ENCODE results near the gene ACOXL. TPM values are rescaled to one million over a fixed set of nuclear protein-coding genes. Genes with fewer than 3 reads are reported as not detected.

Gene ACOXL
- total RNA-seq, 4 donors from 2014 or later: 0.55 to 5.2 (median 1.1) TPM; not detected in 1

GRCh38 chr2:110955045-110955444, 222.7 kb downstream of the ACOXL start:
- no peaks in the 10 kb centered on the region for H3K27me3 ChIP-seq
- 54 to 65% methylated on average over 2 of the region's 2 CpGs for WGBS, 2 donors (ENCODE audit: low coverage in 1 of 2)

DNA sequence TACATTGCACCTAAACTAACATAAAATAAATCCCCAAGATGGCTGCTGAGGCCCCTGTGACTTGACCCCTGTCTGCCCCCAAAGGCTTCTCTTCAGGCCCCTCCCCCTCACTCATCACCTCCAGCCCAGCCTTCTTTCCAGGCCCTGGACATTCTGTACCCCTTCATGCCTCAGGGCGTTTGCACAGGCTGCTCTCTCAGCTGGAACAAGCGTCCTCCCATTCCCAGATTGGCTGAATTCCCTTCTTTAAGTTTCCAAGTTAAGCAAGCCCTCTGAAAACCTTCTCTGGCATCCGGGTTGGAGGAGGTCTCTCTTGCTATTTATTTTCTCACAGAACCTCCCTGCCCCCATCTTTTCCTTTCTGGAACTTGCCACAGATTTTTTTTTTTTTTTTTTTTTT, 223.2 kb downstream of the ACOXL start:
- intact Hi-C loops (cut with DNase I; ENCODE audit: low total_unique reads): no loop called here
- no peak overlapping the region for H3K27ac ChIP-seq
- H3K36me3 ChIP-seq: no peaks in the 10 kb centered on the region
- no peak for DNase-seq
- H3K4me1 ChIP-seq: no peaks in the 10 kb centered on the region
- in situ Hi-C loops (cut with MboI; ENCODE audit: low pct_ligation_motif_present in 1 of 4, low pct_unique_long_range_greater_than_20kb in 1 of 4, low sequenced_read_pairs in 3 of 4): no loop called here
- no peak for TF ChIP-seq EP300 (IDR thresholded peaks at IDR 0.05; ENCODE audit: low read depth)
- no peak for TF ChIP-seq POLR2A (IDR thresholded peaks at IDR 0.05)
- TF ChIP-seq POLR2AphosphoS5 (IDR thresholded peaks at IDR 0.05): no peak
- TF ChIP-seq, protein P1, sequence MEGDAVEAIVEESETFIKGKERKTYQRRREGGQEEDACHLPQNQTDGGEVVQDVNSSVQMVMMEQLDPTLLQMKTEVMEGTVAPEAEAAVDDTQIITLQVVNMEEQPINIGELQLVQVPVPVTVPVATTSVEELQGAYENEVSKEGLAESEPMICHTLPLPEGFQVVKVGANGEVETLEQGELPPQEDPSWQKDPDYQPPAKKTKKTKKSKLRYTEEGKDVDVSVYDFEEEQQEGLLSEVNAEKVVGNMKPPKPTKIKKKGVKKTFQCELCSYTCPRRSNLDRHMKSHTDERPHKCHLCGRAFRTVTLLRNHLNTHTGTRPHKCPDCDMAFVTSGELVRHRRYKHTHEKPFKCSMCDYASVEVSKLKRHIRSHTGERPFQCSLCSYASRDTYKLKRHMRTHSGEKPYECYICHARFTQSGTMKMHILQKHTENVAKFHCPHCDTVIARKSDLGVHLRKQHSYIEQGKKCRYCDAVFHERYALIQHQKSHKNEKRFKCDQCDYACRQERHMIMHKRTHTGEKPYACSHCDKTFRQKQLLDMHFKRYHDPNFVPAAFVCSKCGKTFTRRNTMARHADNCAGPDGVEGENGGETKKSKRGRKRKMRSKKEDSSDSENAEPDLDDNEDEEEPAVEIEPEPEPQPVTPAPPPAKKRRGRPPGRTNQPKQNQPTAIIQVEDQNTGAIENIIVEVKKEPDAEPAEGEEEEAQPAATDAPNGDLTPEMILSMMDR (IDR thresholded peaks at IDR 0.05): no peak
- H3K4me3 ChIP-seq: no peak overlapping the region
- no peaks in the 10 kb centered on the region for H3K27me3 ChIP-seq
- 72 to 84% methylated on average over 3 of the region's 3 CpGs for WGBS, 2 donors (ENCODE audit: low coverage in 1 of 2)
- H3K9me3 ChIP-seq: no peaks in the 10 kb centered on the region

More at GRCh38 chr2:110955045-110955444, 222.7 kb downstream of the ACOXL start:
- Histone ChIP-seq H3K9me3 (no peaks in the 10 kb centered on the region), H3K4me3 (no peak overlapping the region), H3K27ac (no peak overlapping the region), H3K4me1 (no peaks in the 10 kb centered on the region), H3K36me3 (no peaks in the 10 kb centered on the region)
- in situ Hi-C loops (cut with MboI; ENCODE audit: low pct_ligation_motif_present in 1 of 4, low pct_unique_long_range_greater_than_20kb in 1 of 4, low sequenced_read_pairs in 3 of 4) (no loop called here), intact Hi-C loops (cut with DNase I; ENCODE audit: low total_unique reads) (no loop called here)
- DNase-seq: no peak
- TF ChIP-seq, protein P1 (IDR thresholded peaks at IDR 0.05): no peak
- TF ChIP-seq EP300 (IDR thresholded peaks at IDR 0.05; ENCODE audit: low read depth): no peak

- intact Hi-C loops (cut with DNase I; ENCODE audit: low total_unique reads) (no loop called here), in situ Hi-C loops (cut with MboI; ENCODE audit: low pct_ligation_motif_present in 1 of 4, low pct_unique_long_range_greater_than_20kb in 1 of 4, low sequenced_read_pairs in 3 of 4) (no loop called here)
- Histone ChIP-seq H3K36me3 (no peaks in the 10 kb centered on the region), H3K4me1 (no peaks in the 10 kb centered on the region), H3K9me3 (no peaks in the 10 kb centered on the region), H3K27me3 (no peaks in the 10 kb centered on the region), H3K27ac (no peak overlapping the region), H3K4me3 (no peak overlapping the region)
- 61 to 70% methylated on average over 2 to 5 of the region's 5 CpGs for WGBS, 2 donors (ENCODE audit: low coverage in 1 of 2)
- no peak for DNase-seq
- TF ChIP-seq POLR2AphosphoS5 (IDR thresholded peaks at IDR 0.05): no peak
- no peak for TF ChIP-seq POLR2A (IDR thresholded peaks at IDR 0.05)
- TF ChIP-seq EP300 (IDR thresholded peaks at IDR 0.05; ENCODE audit: low read depth): no peak
Observed at GRCh38 chr2:110957293-110957692, 224.9 kb downstream of the ACOXL start.

DNA sequence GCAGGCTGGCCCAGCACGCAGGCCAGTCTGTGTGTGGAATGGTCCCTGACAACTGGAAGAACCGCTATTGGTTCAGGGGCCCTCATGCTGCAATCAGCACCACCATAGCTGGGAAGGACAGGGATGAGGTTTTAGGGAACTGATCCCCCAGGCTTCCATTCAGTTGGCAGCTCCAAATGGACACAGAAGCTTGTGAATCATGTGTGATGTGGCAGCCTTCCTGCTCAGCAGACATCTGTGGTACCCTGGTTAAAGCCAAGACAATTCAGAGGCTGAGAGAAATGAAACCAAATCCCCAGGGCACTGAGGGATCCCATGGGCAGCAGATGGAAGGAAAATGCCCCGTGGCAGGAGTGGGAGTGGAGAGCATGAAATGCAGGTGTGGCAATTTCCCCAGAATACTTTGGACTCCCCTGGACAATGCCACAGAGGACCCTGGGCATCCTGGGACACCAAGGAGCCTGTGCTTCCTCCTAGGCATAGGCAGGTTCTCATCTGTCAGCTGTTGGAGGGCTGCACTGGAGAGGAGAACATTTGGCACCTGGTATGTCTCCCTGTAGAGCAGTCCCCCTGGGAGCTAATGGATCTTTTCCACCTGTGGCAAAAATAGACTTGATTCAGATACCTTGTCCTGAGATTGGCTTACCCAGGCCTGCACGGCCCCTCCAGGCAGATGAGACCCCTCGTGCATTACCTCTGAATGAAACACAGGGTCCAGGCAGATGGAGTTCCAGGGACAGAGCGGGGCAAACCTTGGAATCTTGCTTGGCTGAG, 226.2 kb downstream of the ACOXL start:
- H3K4me1 ChIP-seq: no peaks in the 10 kb centered on the region
- in situ Hi-C loops (cut with MboI; ENCODE audit: low pct_ligation_motif_present in 1 of 4, low pct_unique_long_range_greater_than_20kb in 1 of 4, low sequenced_read_pairs in 3 of 4) (no loop called here), intact Hi-C loops (cut with DNase I; ENCODE audit: low total_unique reads) (no loop called here)
- WGBS, 2 donors (ENCODE audit: low coverage in 1 of 2): 88% methylated on average over 6 of the region's 6 CpGs; no CpG with 5 or more reads in 1 of the 2 donors
- no peaks in the 10 kb centered on the region for H3K9me3 ChIP-seq
- H3K27me3 ChIP-seq: no peaks in the 10 kb centered on the region
- TF ChIP-seq EP300 (IDR thresholded peaks at IDR 0.05; ENCODE audit: low read depth): no peak
- no peak overlapping the region for H3K4me3 ChIP-seq
- H3K27ac ChIP-seq: no peak overlapping the region
- no peaks in the 10 kb centered on the region for H3K36me3 ChIP-seq
- DNase-seq: no peak

- TF ChIP-seq POLR2A (IDR thresholded peaks at IDR 0.05) (no peak), EP300 (IDR thresholded peaks at IDR 0.05; ENCODE audit: low read depth) (no peak), POLR2AphosphoS5 (IDR thresholded peaks at IDR 0.05) (no peak)
- no peak for DNase-seq
- H3K4me1 ChIP-seq: no peaks in the 10 kb centered on the region
- H3K9me3 ChIP-seq: no peaks in the 10 kb centered on the region
- intact Hi-C loops (cut with DNase I; ENCODE audit: low total_unique reads): no loop called here
- H3K27ac ChIP-seq: no peak overlapping the region
- 30 to 64% methylated on average over 3 to 6 of the region's 7 CpGs for WGBS, 2 donors (ENCODE audit: low coverage in 1 of 2)
- H3K27me3 ChIP-seq: no peaks in the 10 kb centered on the region
- in situ Hi-C loops (cut with MboI; ENCODE audit: low pct_ligation_motif_present in 1 of 4, low pct_unique_long_range_greater_than_20kb in 1 of 4, low sequenced_read_pairs in 3 of 4): no loop called here
- H3K36me3 ChIP-seq: no peaks in the 10 kb centered on the region
- H3K4me3 ChIP-seq: no peak overlapping the region
Observed at GRCh38 chr2:110959198-110959597, 226.8 kb downstream of the ACOXL start.

Data from transverse colon (tissue), 4 donors.